K562 treated with DMSO at 1 percent for 12 hours (cell line): ENCODE results near the gene GYPC. TPM values are rescaled to one million over a fixed set of nuclear protein-coding genes. Genes with fewer than 3 reads are reported as not detected.

Experiments used
- total RNA-seq: library from RNA; unstranded; fragments of 300-600 nt; gene quantifications from 2 replicates; pipeline ENCODE4 v1.2.3, GENCODE V29; 2022; ENCODE audit not compliant: insufficient read depth

Gene GYPC, protein sequence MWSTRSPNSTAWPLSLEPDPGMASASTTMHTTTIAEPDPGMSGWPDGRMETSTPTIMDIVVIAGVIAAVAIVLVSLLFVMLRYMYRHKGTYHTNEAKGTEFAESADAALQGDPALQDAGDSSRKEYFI
- total RNA-seq, result 180 and 220 TPM in 2 replicates

DNA sequence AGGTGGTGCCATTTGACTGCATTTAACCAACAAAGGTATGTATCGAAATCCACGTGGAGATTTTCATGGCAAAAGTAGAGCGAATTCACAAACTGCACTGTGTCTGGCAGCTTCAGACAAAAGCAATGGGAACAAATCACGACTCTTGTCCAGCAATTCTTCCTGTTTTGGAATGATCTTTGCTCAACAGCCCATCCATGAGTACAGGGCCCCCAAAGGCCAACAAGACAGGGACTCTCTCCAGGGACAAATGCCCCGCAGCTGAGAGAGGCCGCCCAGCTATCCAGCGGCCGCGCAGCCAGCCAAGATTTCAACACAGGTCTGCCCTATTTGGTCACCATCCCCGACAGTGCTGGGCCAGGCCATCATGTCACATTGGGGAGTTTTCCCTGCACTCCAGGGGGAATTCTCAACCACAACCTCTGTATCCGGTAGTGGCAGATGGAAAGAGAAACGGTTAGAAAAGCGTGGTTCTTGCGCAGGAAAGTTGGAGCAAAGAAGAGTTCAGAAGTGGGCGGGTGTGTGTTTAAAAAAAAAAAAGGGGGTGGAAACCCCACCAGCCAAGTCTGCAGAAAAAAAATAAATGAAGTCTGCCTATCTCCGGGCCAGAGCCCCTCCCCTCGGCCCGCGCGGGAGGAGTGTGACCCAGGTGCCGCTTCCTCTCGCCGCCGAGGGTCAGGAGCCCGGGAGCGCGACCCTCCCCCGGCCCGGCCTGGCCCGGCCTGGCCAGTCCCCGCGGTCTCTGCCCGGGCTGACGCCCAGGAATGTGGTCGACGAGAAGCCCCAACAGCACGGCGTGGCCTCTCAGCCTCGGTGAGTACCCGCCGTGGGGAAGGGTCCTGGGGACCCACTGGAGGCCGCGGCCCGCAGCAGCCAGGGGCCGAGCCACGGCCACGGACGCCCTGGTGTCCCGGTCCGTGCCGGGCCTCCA is at the start of gene GYPC:
Gene GYPC (plus strand): TSS at position 659 of the 931 bp plus-strand sequence. CDS start 106 bp downstream, at position 765.

Other genes with a start within 250 kb of the GYPC start
- gene TEX51, start 242.7 kb downstream of the GYPC start, total RNA-seq, result not detected in 2 replicates